Loucy (cell line): Measurements from ENCODE around the gene FGF14.

Experiments used
- H2AFZ ChIP-seq: fragments of 200-600 bp; sonication (generic); 2 replicates; pipeline ENCODE4 v1.6.0; 2016; ENCODE audit warnings: antibody characterized with exemption, mild to moderate bottlenecking, low read length, moderate library complexity
- H3F3A ChIP-seq: fragments of 200-600 bp; 2 replicates; pipeline ENCODE4 v1.6.0; 2016; ENCODE audit warnings: antibody characterized with exemption, low read depth, mild to moderate bottlenecking
- H3K27me3 ChIP-seq: fragments of 200-600 bp; sonication (generic); 2 replicates; pipeline ENCODE4 v1.6.1; 2014; ENCODE audit warnings: low read length, mild to moderate bottlenecking; ENCODE audit not compliant: insufficient read depth, poor library complexity, severe bottlenecking
- H3K36me3 ChIP-seq: fragments of 200-600 bp; sonication (generic); 2 replicates; pipeline ENCODE4 v1.6.1; 2016; ENCODE audit warnings: low read length; ENCODE audit not compliant: insufficient read depth
- H3K4me1 ChIP-seq: fragments of 200-600 bp; sonication (generic); 2 replicates; pipeline ENCODE4 v1.5.1; 2014; ENCODE audit warnings: low read length, mild to moderate bottlenecking; ENCODE audit not compliant: insufficient read depth, poor library complexity, severe bottlenecking
- H3K4me2 ChIP-seq: fragments of 200-600 bp; sonication (generic); 2 replicates; pipeline ENCODE4 v1.6.0; 2014; ENCODE audit warnings: antibody characterized with exemption, low read length, low read depth, mild to moderate bottlenecking; ENCODE audit not compliant: poor library complexity, severe bottlenecking
- H3K4me3 ChIP-seq: fragments of 200-600 bp; sonication (generic); 2 replicates; pipeline ENCODE4 v1.5.1; 2014; ENCODE audit warnings: low read length, mild to moderate bottlenecking, mixed read lengths; ENCODE audit not compliant: poor library complexity, severe bottlenecking
- H3K79me2 ChIP-seq: fragments of 200-600 bp; sonication (generic); 2 replicates; pipeline ENCODE4 v1.6.1; 2014; ENCODE audit warnings: low read length; ENCODE audit not compliant: insufficient read depth
- H3K9ac ChIP-seq: fragments of 200-600 bp; sonication (generic); 2 replicates; pipeline ENCODE4 v1.6.0; 2014; ENCODE audit warnings: mild to moderate bottlenecking, low read depth, low read length, moderate library complexity; ENCODE audit not compliant: poor library complexity, severe bottlenecking
- H3K9me2 ChIP-seq: fragments of 200-600 bp; sonication (generic); replicated peaks from 2 replicates; pipeline ENCODE4 v1.6.1; 2016; ENCODE audit warnings: low read depth, low read length, mixed read lengths
- H3K9me3 ChIP-seq: fragments of 200-600 bp; sonication (generic); 2 replicates; pipeline ENCODE4 v1.6.1; 2014; ENCODE audit warnings: mild to moderate bottlenecking, antibody characterized with exemption, low read length, low read depth; ENCODE audit not compliant: insufficient read depth
- H4K20me1 ChIP-seq: fragments of 200-600 bp; sonication (generic); 2 replicates; pipeline ENCODE4 v1.6.0; 2014; ENCODE audit warnings: antibody characterized with exemption, low read length, mild to moderate bottlenecking; ENCODE audit not compliant: insufficient read depth, poor library complexity, severe bottlenecking
- EZH2phosphoT487 ChIP-seq: fragments of 200-600 bp; IDR thresholded peaks from 2 replicates; pipeline ENCODE4 v1.6.1; 2018; ENCODE audit warnings: antibody characterized with exemption, mild to moderate bottlenecking, moderate library complexity, borderline replicate concordance
- TF ChIP-seq, protein P1 (sequence below): fragments of 200-600 bp; sonication (generic); conservative IDR thresholded peaks from 2 replicates; pipeline ENCODE4 v1.5.1; 2014; ENCODE audit warnings: mild to moderate bottlenecking, antibody characterized with exemption, low read length

The FGF14 gene

DNA sequence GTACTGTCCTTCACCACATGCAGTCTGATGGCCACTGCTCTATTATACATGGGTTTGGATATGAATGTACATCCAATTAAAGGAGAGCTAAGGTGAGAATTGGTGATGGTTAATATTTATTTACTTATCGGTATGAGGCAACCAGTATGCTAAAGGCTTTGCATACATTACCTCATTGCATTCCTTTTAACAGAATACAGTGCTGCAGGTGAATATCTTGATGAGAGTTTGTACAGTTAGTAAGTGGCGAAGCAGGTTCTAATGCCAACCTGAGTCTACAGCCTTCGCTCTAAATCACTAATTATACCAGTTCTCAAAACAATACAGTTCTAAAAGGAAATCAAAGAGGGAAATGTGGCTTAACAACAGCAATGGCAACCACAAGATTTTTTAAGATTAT lies 665.3 kb downstream of the FGF14 start:
- Histone ChIP-seq H3K36me3 (no peaks in the 10 kb centered on the region), H3K4me3 (no peak overlapping the region), H3K79me2 (no peaks in the 10 kb centered on the region), H3F3A (no peaks in the 10 kb centered on the region), H3K9me2 (no peaks in the 10 kb centered on the region), H3K9ac (no peak overlapping the region), H3K27me3 (no peaks in the 10 kb centered on the region), H3K4me2 (no peak overlapping the region), H2AFZ (no peak overlapping the region), H3K9me3 (no peaks in the 10 kb centered on the region), H3K4me1 (no peaks in the 10 kb centered on the region), H4K20me1 (no peaks in the 10 kb centered on the region)
- TF ChIP-seq, protein P1, sequence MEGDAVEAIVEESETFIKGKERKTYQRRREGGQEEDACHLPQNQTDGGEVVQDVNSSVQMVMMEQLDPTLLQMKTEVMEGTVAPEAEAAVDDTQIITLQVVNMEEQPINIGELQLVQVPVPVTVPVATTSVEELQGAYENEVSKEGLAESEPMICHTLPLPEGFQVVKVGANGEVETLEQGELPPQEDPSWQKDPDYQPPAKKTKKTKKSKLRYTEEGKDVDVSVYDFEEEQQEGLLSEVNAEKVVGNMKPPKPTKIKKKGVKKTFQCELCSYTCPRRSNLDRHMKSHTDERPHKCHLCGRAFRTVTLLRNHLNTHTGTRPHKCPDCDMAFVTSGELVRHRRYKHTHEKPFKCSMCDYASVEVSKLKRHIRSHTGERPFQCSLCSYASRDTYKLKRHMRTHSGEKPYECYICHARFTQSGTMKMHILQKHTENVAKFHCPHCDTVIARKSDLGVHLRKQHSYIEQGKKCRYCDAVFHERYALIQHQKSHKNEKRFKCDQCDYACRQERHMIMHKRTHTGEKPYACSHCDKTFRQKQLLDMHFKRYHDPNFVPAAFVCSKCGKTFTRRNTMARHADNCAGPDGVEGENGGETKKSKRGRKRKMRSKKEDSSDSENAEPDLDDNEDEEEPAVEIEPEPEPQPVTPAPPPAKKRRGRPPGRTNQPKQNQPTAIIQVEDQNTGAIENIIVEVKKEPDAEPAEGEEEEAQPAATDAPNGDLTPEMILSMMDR: no peak
- TF ChIP-seq EZH2phosphoT487: no peak

DNA sequence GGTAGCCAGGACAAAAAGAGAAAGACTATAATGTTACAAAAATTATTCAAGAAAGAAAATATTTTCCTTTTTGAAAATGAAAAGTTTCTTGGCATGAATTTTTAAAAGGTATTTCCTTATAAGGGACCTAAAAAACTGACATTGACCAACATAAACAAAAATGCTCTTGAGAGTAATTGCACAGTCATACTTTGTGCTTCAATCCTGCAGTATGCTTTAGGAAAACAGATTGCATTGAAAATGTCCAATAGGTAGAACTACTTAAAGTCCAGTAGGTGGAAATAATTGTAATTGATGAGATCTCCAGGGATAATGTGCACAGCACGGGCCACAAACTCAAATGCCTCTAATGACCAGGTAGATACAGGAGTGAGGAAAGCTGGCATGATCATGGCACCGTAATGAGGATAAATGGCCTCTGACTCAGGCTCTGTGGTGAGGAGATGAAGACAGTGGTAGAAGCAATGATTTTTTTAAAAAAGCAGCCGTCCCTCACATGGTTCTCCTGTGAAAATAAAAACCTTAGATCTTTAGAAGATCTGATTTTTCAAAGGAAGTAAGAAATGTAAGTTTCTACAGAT lies 671.3 kb downstream of the FGF14 start:
- no peak overlapping the region for H3K4me3 ChIP-seq
- no peaks in the 10 kb centered on the region for H3K9me3 ChIP-seq
- no peaks in the 10 kb centered on the region for H4K20me1 ChIP-seq
- H3K9ac ChIP-seq: no peak overlapping the region
- H3K36me3 ChIP-seq: no peaks in the 10 kb centered on the region
- H3K9me2 ChIP-seq: no peaks in the 10 kb centered on the region
- no peaks in the 10 kb centered on the region for H3F3A ChIP-seq
- no peak overlapping the region for H3K4me2 ChIP-seq
- no peak overlapping the region for H2AFZ ChIP-seq
- H3K27me3 ChIP-seq: no peaks in the 10 kb centered on the region
- no peaks in the 10 kb centered on the region for H3K4me1 ChIP-seq
- TF ChIP-seq, protein P1: no peak
- no peak for TF ChIP-seq EZH2phosphoT487
- H3K79me2 ChIP-seq: no peaks in the 10 kb centered on the region

DNA sequence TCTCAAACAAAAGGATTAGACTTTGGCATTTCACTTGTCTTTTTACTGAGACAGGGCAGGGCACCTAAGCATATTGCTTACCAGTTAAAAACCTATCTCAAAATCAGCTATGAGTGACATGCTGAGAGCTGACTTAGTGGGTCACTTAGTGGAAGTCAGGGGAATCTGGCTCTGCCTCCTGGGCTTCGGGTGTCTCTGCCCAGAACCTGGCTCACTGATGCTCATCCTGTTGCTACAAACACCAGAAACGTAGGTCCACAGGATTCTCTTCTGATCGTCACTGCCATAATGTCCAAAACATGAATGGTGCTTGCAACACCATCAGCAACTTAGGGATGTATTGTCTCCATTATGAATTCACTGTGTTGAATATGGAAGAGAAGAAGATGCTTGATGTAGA lies 673.2 kb downstream of the FGF14 start:
- Histone ChIP-seq H3K27me3 (no peaks in the 10 kb centered on the region), H3K4me2 (no peak overlapping the region), H3K79me2 (no peaks in the 10 kb centered on the region), H3K9me2 (no peaks in the 10 kb centered on the region), H3F3A (no peaks in the 10 kb centered on the region), H3K36me3 (no peaks in the 10 kb centered on the region), H2AFZ (no peak overlapping the region), H3K9me3 (no peaks in the 10 kb centered on the region), H3K4me1 (no peaks in the 10 kb centered on the region), H3K4me3 (no peak overlapping the region), H3K9ac (no peak overlapping the region), H4K20me1 (no peaks in the 10 kb centered on the region)
- TF ChIP-seq, protein P1: no peak
- TF ChIP-seq EZH2phosphoT487: no peak
